HG02642 (cell line): ENCODE measurements around the gene OTUB2.
A peak's percentile ranks its signal among the peaks of the same experiment; 100 is the strongest.

Source experiments
- ATAC-seq: cut with Tn5 transposase; IDR thresholded peaks from one replicate; pipeline ENCODE4 v1.9.1; 2021; ENCODE audit warnings: mild to moderate bottlenecking; ENCODE audit not compliant: unreplicated experiment, poor library complexity

OTUB2 gene

DNA sequence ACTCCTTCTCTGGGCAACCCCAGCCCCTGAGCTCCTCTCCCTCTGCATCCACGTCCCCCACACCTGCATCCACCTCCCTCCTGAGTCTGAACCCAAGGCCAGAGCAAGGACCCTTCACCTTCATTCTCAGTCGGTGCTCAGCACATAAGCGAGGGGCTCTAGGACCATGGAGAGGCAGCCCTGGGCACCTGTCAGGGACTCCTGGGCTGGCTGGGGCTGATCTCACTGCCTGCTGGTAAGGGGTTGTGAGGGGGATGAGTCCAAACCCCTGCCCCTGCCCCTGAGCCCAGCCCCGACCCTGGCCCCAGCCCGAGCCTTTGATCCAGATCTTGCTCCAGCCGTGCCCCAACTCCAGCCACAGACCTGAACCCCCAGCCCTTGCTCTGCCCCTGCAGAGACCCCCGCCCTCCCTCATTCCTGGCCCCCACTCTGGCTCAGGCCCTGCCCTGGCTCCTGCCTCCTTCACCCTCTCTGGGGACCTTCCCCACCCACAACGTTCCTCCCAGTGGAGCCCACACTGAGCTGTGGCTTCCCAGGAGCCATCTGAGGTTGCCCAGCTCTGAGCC lies 29.9 kb upstream of the OTUB2 start:
- no peak for ATAC-seq

GRCh38 chr14:93997082-93997481 lies 29.1 kb upstream of the OTUB2 start, which contains the start of gene CCDC197:
Gene CCDC197 (plus strand): TSS chr14:93997301. CDS start chr14:93998132, 831 bp downstream.
- no peak for ATAC-seq

DNA sequence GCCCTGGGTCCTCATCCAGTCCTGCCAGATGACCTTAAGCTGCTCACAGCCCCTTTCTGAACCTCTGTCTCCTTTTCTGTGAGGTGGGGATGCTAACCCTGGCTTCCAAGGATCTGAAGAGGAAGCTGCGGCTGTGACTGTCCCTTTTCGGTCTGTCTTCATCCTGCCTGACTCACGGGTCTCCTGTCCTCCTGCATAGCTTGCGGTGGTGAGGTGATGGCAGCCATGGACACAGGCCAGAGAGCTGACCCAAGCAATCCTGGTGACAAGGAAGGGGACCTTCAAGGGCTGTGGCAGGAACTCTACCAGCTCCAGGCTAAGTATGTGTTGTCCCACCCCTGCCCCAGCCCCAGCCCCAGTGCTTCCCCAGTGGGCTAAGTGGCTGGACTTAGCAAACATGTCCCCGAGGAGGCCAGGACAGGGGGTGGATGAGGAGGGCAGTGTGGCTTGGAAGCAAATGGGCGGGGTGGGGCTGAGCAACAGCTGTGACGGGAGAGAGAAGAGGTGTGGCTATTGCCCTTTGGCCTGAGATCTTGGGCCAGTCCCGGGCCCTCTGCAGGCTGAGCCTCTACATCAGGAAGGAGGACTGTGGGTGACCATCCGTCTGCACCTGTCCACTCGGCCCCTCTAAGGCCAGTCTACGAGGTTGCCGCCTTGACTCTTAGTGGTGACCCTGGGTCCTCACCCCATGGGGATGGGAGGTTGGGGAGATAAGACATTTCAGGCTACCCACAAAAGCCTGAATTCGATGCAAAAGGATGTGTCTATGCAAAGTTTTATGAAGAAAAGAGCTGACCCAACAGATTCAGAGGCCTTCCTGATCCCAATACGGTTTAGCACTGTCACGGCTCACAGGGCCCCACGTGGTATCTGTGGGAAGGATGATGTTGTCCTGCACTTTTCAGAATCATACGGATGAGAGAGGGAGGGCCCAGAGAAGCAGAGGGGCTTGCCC lies 27.9 kb upstream of the OTUB2 start:
- no peak for ATAC-seq

GRCh38 chr14:93998871-93999403 lies 27.2 kb upstream of the OTUB2 start:
- ATAC-seq: no peak

- no peak for ATAC-seq
These were observed 26.6 kb upstream of the OTUB2 start for GRCh38 chr14:93999573-93999972.

DNA sequence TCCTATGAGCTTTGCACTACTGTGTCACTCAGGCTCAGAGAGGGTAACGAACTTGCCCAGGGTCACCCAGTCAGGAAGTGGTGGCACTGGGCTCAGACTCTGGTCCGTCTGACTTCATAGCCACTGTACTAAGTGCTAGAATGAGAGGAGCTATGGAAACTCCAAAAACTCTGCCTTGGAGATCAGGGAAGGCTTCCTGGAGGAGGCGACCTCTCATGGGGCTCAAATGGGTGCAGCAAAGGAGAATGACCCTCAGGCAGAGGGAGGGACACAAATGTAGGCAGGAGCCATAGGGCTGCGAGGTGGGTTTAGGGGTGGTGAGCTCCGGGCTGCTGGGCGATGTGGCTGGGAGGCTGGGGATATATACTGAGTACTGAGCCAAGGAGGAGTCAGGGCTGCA lies 25.9 kb upstream of the OTUB2 start:
- no peak for ATAC-seq

GRCh38 chr14:94001016-94001415 lies 25.1 kb upstream of the OTUB2 start:
- ATAC-seq: no peak

DNA sequence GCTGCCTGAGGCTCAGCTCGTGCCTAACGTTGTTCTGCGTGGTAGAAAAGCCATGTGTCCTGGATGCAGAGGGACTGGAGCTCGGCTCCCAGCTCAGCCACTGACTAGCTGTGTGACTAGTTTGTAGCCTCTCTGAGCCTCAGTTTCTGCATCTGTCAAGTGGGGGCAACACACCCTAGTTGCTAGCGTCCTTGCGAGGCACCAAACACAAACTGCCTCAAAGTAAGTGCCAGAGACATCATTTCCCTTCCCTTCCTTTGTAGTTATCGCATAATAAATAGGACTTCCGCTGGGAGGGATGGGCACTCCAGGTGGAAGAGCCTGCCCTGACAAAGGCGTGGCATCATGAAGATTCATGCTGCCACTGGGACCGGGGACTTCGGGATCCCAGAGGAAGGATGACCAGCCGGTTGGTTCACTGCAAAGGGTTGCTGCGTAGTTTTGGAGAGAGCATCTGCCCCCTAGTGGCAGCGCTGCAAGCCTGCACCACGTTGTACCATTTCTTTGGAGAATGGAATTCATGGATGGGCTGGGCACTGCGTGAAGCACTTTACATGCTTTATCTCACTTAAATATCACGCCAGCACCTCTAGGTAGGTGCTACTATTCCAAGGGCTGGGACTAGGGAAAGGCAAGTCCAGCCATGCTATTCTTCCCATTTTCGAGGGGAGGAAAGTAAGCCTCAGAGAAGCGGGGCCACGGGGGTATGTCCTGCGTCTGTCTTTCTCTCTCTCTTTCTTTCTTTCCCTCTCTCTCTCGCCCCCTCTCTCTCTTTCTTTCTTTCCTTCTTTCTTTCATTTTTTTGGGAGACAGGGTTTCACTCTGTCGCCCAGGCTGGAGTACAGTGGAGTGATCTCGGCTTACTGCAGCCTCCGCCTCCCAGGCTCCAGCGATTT lies 24.4 kb upstream of the OTUB2 start:
- ATAC-seq: peak; percentile 60

GRCh38 chr14:94003397-94003796 lies 22.7 kb upstream of the OTUB2 start:
- no peak for ATAC-seq

GRCh38 chr14:94004015-94004414 lies 22.1 kb upstream of the OTUB2 start:
- no peak for ATAC-seq

GRCh38 chr14:94005324-94006073 lies 20.6 kb upstream of the OTUB2 start:
- ATAC-seq: no peak

GRCh38 chr14:94008234-94008633 lies 17.9 kb upstream of the OTUB2 start:
- no peak for ATAC-seq

- peak; percentile 61 for ATAC-seq
These were observed 16.4 kb upstream of the OTUB2 start for GRCh38 chr14:94009767-94010166.

GRCh38 chr14:94010625-94011024 lies 15.5 kb upstream of the OTUB2 start:
- ATAC-seq: no peak

DNA sequence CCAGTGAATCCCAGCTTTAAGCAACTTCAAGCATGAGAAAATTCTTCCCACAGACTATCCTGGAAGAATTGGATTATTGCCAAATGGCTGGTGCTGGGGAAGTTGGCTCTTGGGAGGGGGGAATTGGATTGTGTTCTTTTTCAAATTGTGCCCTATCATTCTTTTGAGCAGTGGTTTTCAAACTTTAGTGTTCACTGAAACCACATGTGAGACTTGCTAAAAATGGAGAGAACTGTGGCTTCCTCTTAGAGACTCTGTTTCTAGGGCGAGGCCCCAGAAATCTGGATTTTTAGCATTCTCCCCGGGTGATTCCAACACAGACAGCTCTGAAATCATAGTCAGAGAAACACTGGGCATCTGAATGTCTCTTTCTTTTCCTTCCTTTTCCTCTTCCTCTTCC lies 14.3 kb upstream of the OTUB2 start:
- ATAC-seq: no peak

GRCh38 chr14:94014382-94014781 lies 11.8 kb upstream of the OTUB2 start:
- no peak for ATAC-seq

GRCh38 chr14:94015223-94015622 lies 10.9 kb upstream of the OTUB2 start:
- ATAC-seq: no peak

GRCh38 chr14:94016446-94016976 lies 9.6 kb upstream of the OTUB2 start:
- ATAC-seq: no peak

- ATAC-seq: no peak
These were observed 7.8 kb upstream of the OTUB2 start for GRCh38 chr14:94018308-94018707.
